Mesenteric fat pad (tissue), 1 donor: ENCODE measurements around the gene P2RX4. TPM values are rescaled to one million over a fixed set of nuclear protein-coding genes. Genes with fewer than 3 reads are reported as not detected.
"Not testable (repeated sequence)": the region's sequence is repeated elsewhere in the genome, so short reads cannot be mapped to it uniquely, and the experiment has no call there.

ENCODE experiments used
- DNase-seq: peaks from one replicate; pipeline ENCODE4 v3.0.0-alpha.2; 2020; ENCODE audit warnings: low spot score
- long read RNA-seq: library from polyadenylated mRNA; unstranded; transcript quantifications from one replicate; pipeline ENCODE4 v2.0.0, GENCODE V29; 2020
- total RNA-seq: library from RNA; stranded (reverse); fragmentation: NEBNext Ultra II Directional; extraction: Animal tissue kit (Norgen Biotek cat#: 25700); gene quantifications from one replicate; pipeline ENCODE4 v1.2.1, GENCODE V29; 2021
- donor health status: DM: yes; HTN: yes; CAD: no.

P2RX4 gene
- total RNA-seq, result 40.8 TPM
- long read RNA-seq, transcript P2RX4-202 (12 exons, 2,032 nt), result major isoform, 121 of 184 reads
- long read RNA-seq, transcript P2RX4-203 (13 exons, 1,836 nt), result minor isoform, 13 of 184 reads
- long read RNA-seq, transcript P2RX4-214 (11 exons, 1,612 nt), result minor isoform, 15 of 184 reads
- long read RNA-seq, partial matches to known transcripts, result 2 of 184 reads
- long read RNA-seq, other reads (novel, unspliced or antisense), result 32 of 184 reads

- DNase-seq, result peak; percentile 94
Observed at GRCh38 chr12:121209624-121210572, at the start of gene P2RX4. TSS of gene P2RX4 (plus strand) at chr12:121210129. CDS start at chr12:121210165, 36 bp downstream.

GRCh38 chr12:121162384-121162783, 47.5 kb upstream of the P2RX4 start:
- DNase-seq, result no peak

- DNase-seq, result no peak
Observed at GRCh38 chr12:121162985-121163384, 46.9 kb upstream of the P2RX4 start.

GRCh38 chr12:121164839-121165238, 45.1 kb upstream of the P2RX4 start:
- DNase-seq, result not testable (repeated sequence)

- no peak for DNase-seq
Observed at GRCh38 chr12:121165316-121165715, 44.6 kb upstream of the P2RX4 start.

- no peak for DNase-seq
Observed at GRCh38 chr12:121166356-121166755, 43.6 kb upstream of the P2RX4 start.

- DNase-seq, result no peak
Observed at GRCh38 chr12:121167232-121167820, 42.6 kb upstream of the P2RX4 start.

- no peak for DNase-seq
Observed at GRCh38 chr12:121167951-121168350, 42.0 kb upstream of the P2RX4 start.

- no peak for DNase-seq
Observed at GRCh38 chr12:121170151-121170550, 39.8 kb upstream of the P2RX4 start.

- DNase-seq, result no peak
Observed at GRCh38 chr12:121170611-121171260, 39.2 kb upstream of the P2RX4 start.

GRCh38 chr12:121172145-121172544, 37.8 kb upstream of the P2RX4 start:
- DNase-seq, result no peak

GRCh38 chr12:121175383-121176119, 34.4 kb upstream of the P2RX4 start:
- DNase-seq, result no peak

- no peak for DNase-seq
Observed at GRCh38 chr12:121176826-121177529, 33.0 kb upstream of the P2RX4 start.

- no peak for DNase-seq
Observed at GRCh38 chr12:121181181-121181580, 28.7 kb upstream of the P2RX4 start.

GRCh38 chr12:121182222-121182893, 27.6 kb upstream of the P2RX4 start:
- DNase-seq, result no peak

GRCh38 chr12:121184425-121184824, 25.5 kb upstream of the P2RX4 start:
- DNase-seq, result no peak

- no peak for DNase-seq
Observed at GRCh38 chr12:121184984-121185889, 24.7 kb upstream of the P2RX4 start.

GRCh38 chr12:121186826-121187225, 23.1 kb upstream of the P2RX4 start:
- no peak for DNase-seq

- no peak for DNase-seq
Observed at GRCh38 chr12:121187501-121187900, 22.4 kb upstream of the P2RX4 start.
